HG03280 (cell line): ENCODE results near the gene BRPF3.
"Not testable (repeated sequence)": the region's sequence is repeated elsewhere in the genome, so short reads cannot be mapped to it uniquely, and the experiment has no call there.

ENCODE experiments used
- ATAC-seq: cut with Tn5 transposase; IDR thresholded peaks from one replicate; pipeline ENCODE4 v1.9.1; 2021; ENCODE audit warnings: mild to moderate bottlenecking, moderate library complexity; ENCODE audit not compliant: unreplicated experiment

BRPF3 gene

DNA sequence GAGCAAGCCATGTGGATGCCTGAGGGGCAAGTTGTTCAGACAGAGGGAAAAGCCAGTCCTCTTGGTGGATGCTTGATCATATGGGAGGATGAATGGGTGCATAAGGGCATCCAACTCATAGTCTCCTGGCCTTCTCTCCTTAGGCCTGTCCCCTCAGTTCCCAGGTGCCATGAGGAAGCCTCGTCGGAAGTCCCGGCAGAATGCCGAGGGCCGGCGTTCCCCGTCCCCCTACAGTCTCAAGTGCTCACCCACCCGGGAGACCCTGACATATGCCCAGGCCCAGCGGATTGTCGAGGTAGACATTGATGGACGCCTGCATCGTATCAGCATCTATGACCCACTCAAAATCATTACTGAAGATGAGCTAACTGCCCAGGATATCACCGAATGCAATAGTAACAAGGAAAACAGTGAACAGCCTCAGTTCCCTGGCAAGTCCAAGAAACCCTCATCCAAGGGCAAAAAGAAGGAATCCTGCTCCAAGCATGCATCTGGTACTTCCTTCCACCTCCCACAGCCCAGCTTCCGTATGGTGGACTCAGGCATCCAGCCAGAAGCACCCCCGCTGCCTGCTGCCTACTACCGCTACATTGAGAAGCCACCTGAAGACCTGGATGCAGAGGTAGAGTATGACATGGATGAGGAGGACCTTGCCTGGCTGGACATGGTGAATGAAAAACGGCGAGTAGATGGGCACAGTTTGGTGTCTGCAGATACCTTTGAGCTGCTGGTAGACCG lies 3.8 kb downstream of the BRPF3 start:
- ATAC-seq, result no peak

DNA sequence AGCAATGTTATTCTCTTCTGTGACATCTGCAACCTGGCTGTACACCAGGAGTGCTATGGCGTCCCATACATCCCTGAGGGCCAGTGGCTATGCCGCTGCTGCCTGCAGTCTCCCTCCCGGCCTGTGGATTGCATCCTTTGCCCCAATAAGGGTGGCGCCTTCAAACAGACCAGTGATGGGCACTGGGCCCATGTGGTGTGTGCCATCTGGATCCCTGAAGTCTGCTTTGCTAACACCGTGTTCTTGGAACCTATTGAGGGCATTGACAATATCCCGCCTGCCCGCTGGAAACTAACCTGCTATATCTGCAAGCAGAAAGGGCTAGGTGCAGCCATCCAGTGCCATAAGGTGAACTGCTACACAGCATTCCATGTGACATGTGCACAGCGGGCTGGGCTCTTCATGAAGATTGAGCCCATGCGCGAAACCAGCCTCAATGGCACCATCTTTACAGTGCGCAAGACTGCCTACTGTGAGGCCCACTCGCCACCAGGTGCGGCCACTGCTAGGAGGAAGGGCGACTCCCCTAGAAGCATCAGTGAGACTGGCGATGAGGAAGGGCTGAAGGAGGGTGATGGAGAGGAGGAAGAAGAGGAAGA lies 4.6 kb downstream of the BRPF3 start:
- no peak for ATAC-seq

DNA sequence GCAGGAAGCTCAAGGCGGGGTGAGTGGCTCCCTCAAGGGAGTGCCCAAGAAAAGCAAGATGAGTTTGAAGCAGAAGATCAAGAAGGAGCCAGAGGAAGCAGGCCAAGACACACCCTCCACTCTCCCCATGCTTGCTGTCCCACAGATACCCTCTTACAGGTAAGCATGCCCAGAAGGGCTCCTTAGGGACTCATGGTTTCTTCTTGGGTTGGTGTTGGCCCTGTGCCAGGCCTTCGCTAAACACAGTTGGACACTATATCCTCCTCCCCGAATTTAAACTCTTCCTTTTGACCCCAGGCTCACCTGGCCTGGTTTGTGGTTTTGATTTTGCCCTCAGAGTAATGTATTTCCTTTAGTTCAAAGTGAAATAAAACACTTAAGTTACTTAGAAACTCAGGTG lies 5.1 kb downstream of the BRPF3 start:
- no peak for ATAC-seq

DNA sequence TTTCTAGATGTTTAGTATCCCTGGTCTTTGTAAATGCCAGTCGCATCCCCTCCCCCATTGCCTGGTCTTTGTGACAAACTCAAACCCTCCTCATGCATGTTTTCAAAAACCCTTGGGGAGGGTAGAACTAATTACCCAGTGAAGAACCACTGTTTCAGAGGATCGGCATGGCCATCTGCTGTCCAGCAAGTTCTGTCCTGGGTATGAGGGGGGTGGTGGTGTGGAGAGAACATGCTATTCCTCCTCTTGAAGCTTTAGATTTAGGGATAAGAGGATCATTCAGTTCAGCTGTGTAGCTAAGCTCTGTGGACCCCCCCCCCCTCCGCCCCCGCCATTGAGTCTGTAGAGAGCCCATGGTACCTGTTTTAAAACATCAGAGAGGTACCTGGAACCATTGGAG lies 5.6 kb downstream of the BRPF3 start:
- ATAC-seq, result no peak

DNA sequence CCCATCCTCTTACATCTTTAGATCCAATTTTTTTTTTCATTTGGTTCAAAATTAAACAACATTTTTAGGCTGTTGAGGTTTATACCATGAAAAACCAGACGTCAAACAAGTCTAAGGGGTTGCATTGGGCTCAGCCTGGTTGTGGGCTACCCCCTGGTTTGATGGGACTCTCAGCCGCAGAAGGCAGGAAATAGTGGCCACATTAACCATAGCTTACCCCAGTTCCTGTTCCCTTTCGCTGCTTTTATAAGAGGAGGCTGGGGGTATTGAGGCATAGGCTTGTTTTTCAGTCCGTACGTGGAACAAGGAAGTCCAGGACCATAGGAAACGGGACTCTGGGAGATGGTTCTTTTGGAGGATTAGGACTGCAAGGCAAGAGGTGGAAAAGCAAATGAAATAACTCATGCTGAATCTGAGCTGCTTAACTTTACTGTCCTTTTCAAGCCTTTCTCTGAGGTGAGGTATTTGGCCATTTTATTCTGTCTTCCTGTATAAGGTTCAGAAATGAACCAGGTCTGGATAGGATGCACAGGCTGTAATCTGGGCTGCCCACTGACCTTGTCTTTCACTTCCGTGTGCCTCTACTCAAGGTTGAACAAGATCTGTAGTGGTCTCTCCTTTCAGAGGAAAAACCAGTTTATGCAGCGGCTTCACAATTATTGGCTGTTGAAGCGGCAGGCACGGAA lies 7.7 kb downstream of the BRPF3 start:
- ATAC-seq, result no peak

DNA sequence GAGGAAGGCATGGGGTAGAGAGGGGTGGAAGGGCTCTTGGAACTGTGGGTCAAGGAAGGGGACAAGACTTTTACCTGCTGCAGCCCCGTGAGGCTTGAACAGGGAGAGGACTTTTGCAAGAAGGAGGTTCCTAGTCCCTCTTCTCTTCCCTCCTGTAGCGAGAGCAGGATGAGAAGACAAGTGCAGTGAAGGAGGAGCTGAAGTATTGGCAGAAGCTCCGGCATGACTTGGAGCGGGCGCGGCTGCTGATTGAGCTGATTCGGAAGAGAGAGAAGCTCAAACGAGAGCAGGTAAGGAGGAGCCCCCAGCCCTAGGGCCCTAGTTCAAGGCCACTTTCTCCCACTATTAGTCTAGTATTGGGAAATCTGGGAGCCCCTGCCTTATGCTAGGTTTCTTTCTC lies 10.6 kb downstream of the BRPF3 start:
- ATAC-seq, result no peak

DNA sequence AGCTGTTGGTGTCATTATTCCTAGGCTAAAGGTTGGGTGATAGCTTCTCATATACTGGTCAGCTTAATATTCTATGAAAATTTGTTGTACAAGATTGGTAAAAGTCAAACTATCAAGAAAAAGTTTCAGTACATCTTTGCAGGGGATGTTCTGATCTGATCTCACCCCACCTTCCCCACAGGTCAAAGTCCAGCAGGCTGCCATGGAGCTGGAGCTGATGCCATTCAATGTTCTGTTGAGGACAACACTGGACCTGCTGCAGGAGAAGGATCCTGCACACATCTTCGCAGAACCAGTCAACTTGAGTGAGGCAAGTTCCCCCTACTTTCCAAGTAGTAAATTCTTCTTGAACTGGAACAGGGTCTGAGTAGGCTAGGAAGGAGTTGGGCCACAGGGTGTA lies 13.1 kb downstream of the BRPF3 start:
- ATAC-seq, result no peak

DNA sequence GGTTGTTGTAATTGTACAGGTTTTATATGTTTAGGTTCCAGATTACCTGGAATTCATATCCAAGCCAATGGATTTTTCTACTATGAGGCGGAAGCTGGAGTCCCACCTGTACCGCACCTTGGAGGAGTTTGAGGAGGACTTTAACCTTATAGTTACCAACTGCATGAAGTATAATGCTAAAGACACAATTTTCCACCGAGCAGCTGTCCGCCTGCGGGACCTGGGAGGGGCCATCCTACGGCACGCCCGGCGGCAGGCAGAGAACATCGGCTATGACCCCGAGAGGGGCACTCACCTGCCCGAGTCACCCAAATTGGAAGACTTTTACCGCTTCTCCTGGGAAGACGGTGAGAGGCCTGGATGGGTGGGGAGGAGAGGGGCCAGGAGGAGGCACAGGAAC lies 13.6 kb downstream of the BRPF3 start:
- ATAC-seq, result no peak

DNA sequence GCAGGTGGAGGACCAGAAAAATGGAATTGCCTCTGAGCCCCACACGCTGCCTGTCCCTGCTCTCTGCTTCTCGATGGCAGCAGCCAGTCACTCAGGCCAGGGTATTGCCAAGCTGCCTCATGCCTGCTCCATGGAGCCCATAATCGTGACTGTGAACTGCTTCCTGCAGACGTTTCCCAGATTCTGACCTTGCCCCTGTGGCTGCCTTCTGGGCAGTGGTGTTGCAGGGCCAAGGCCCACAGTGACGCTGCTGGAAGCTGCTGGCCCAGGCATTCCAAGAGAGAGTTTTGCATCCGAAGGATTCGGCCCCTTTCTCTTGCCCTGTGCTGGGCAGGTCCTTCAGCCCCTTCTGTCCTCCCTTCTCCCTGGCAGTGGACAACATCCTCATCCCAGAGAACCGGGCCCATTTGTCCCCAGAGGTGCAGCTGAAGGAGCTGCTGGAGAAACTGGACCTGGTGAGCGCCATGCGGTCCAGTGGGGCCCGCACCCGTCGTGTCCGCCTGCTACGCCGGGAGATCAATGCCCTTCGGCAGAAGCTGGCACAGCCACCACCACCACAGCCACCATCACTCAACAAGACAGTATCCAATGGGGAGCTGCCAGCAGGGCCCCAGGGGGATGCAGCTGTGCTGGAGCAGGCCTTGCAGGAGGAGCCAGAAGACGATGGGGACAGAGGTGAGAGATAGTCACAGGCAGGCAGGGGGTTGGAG lies 14.5 kb downstream of the BRPF3 start:
- ATAC-seq, result no peak

DNA sequence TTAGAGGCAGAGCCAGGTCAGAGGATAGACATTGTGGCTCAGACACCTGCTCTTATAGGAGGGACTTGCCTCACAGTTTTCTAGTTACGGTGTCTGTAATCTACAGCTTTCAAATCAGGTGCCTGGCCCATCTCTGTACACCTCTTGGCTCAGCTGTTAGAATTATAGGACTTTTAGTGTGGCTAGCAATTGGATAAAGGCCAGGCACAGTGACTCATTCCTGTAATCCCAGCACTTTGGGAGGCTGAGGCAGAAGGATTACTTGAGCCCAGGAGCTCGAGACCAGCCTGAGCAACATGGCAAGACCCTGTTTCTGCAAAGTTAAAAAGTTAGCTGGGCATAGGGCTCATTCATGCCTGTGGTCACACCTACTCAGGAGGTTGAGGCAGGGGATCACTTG lies 20.0 kb downstream of the BRPF3 start:
- no peak for ATAC-seq

DNA sequence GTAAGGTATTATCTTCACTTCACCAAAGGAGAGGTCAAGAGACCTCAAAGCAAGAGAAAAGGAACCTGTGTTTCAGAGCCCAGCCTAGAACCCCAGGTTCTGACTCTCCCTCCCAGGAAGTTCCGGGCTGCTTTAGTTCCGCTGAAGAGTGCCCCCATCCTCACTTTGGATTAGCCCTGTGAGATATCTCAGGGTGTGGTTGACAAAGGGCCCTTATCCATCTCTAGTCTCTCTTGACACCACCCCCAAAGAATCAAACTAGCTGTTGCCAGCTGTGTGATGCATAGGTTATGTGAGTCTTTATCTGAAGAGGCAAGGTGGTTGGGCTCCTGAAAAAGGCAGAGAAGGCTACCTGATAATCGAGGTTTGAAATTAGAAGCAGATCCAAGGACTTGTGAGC lies 20.6 kb downstream of the BRPF3 start:
- no peak for ATAC-seq

DNA sequence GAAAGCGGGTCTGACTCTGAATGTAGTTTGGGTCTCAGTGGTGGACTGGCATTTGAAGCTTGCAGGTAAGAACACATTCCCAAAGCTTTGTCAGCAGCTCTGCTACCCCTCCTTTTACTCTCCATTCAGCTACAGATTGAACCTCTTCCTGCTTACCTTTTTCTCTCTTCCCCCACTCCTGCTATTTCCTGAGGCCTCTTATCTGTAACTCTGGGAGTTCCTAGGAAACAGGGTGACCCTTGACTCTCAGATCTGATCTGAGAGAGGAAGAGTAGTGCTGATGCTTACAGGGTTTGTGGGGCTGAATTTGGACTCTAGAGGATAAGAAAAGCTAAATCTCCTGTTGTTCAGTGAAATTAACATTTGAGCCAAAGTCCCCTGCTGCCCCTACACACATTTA lies 21.4 kb downstream of the BRPF3 start:
- no peak for ATAC-seq

DNA sequence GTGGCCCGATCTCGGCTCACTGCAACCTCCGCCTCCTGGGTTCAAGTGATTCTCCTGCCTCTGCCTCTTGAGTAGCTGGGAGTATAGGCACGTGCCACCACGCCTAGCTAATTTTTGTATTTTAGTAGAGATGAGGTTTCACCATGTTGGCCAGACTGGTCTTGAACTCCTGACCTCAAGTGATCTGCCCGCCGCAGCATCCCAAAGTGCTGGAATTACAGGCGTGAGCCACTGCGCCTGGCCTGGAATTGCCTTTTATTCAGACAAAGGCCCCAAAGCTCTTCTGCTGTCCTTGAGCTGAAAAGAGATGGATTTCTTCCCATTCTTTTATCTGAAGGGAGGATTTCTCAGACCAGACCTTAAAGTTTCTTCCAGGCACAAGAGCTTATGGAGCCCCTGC lies 22.0 kb downstream of the BRPF3 start:
- not testable (repeated sequence) for ATAC-seq

DNA sequence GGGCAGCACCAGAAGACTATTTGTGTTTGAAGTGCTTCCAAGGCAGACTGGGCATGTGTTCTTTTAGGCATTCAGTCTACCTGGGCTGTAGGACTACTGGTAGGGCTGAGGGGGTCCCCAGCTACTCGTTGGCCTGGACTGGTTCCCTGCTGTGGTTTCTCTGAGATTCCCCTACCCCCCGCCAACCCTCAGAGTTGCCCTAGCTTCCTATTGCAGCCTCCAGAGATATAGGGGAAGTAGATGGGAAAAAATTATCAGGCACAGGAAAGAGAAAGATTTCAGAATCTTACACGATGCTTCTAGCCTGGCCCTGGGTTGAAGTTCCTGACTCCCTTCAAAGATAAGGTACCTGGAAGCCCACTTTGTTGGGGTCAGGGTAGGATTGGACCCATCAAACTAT lies 22.5 kb downstream of the BRPF3 start:
- ATAC-seq, result no peak

DNA sequence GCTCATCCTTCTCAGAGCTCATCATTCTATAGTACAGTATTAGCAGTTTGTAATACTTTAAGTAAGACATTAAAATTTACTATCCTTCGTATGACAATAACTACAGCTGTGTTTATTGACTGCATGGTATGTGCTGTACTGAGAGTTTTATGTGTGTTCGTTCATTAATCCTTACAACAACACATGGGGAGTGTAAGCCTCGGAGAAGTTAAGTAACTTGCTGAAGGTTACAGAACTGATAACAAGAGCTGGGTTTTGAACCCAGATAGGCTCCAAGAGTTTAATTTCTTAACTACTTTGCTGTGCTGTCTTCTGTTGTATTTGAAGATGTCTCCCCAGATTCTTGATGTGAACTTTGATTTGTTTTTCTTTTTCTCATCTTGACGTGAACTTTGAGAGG lies 23.7 kb downstream of the BRPF3 start:
- ATAC-seq, result no peak

DNA sequence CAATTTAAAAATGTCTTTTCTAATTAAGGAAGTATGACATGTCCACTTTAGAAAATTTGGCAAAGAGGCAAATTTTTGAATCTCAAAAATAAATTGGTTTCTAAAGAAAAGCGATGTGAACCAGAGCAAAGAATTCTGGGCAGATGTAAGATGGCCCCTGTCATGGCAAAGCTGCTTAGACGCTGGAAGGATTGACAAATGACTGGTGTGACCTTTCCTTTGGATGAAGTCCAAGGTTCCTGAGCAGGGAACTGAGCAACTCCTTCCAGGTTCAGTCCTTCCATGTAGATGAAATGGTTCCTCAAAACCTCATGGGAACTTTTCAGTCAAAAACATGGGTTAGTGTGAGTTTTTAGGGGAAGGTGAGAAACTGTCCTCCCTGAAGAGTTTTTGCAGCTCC lies 25.1 kb downstream of the BRPF3 start:
- ATAC-seq, result no peak

DNA sequence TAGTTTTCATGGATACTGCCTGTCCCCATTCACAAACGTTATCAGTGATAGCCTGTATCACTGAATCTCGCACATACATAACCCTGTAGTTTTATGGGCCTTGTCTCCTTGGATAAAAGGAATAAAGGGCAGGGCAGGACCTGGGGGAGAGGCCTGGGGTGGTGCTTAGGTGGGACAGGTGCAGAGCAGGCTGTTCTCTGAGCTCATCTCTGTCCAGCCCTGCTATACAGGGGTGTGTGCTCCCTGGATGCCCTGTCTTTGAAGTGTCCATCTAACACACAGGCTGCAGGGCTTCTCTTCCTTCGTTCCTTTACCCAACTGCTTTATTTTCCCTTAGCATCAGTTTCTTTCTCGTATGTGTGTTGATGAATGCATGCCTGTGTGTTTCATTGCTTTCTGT lies 26.4 kb downstream of the BRPF3 start:
- ATAC-seq, result no peak

DNA sequence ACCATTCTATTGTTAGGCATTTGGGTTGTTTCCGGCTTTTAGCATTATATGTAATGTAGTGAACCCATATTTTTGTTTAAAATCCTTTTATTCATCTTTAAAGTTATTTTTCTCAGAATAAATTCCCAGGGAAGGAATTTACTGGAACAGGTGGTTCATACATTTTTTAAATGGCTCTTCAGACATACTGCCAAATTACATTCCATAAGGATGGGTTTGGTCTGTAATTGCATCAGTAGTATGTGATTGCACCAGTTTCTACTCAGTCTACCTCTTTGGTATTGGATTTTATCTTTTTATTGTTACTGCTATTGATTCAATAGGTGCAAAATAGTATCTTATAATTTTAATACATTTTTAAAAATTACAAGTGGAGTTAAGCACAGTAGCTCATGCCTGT lies 27.2 kb downstream of the BRPF3 start:
- ATAC-seq, result no peak

DNA sequence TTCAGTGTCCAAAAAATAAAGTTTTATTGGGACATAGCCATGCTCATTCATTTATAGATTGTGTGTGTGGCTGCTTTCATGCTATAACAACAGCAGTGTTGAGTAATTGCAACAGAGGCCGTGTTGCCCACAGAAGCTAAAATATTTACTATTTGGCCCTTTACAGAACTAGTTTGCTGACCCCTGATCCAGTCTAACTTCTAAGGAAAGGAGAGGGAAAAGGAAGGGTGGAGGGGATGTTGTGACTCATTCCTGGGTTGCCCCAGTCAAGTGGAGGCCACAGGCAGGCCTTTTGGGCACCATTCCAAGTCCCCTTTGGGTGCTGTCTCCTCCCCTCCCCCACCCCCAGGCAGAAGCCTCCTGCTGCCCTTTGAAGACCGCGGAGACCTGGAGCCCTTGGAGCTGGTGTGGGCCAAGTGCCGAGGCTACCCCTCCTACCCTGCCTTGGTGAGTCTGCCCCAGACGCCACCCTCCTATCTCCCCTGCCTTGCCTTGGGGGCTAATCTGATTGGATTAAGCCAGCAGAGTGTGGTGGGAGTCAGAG lies 28.4 kb downstream of the BRPF3 start:
- no peak for ATAC-seq

DNA sequence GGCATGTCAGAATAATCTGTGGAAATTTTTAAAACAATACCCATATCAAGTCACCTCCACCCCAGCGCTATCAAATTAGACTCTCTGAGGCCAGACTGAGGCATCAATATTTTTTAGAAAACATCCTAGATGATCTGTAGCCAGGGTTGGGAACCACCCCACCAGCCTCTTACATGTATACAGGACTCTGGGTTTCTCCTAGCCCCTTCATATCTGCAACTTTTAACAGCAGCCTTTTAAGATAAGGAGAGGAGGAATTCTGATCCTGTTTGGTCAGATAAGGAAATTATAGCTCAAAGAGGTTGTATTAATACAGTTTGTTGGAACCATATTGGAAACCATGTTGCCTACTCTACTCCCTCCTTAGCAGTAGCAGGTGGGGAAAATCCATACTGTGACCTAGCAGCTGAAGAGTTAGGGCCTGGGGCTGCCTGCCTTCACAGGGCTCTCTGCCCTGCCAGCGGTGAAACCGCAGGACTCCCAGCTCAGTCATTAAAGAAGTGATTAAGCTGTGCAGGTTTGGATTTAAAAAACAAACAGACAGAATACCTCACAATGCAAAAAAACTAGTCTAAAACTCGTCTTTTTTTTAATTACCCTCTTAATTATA lies 30.0 kb downstream of the BRPF3 start:
- no peak for ATAC-seq
